HPDE6-E6E7 (cell line): ENCODE measurements around the gene IFITM5.
"Not testable (repeated sequence)": the region's sequence is repeated elsewhere in the genome, so short reads cannot be mapped to it uniquely, and the experiment has no call there.

ENCODE experiments used
- DNase-seq: peaks from one replicate; pipeline ENCODE4 v3.0.0; 2011; ENCODE audit warnings: missing footprints; ENCODE audit errors: extremely low spot score

Gene IFITM5

DNA sequence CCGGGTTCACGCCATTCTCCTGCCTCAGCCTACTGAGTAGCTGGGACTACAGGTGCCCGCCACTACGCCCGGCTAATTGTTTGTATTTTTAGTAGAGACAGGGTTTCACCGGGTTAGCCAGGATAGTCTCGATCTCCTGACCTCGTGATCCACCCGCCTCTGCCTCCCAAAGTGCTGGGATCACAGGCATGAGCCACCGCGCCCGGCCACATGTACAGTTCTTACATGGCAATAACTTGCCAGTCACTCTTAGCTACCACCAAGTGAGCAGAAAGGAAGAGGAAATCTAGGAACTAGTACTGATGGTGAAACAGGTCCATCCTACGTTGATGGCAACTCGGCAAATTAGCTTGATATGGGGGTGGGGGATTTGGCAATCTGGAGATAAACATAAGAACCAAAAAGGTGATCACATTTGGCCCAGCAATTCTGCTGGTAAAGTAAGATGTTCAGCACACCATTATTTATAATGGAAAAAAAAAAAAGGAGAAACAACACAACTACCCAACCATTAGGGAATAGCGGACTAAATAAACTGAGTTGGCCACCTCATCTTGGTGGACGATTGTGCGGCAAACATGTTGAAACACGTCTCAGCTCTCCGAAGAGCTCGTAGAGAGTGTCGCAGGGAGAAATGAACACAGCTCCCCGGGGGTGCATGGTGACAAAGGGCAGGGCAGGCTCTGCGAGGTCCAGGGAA lies 15.8 kb downstream of the IFITM5 start:
- no peak for DNase-seq

GRCh38 chr11:282630-283360 lies 16.5 kb downstream of the IFITM5 start:
- DNase-seq, result no peak

DNA sequence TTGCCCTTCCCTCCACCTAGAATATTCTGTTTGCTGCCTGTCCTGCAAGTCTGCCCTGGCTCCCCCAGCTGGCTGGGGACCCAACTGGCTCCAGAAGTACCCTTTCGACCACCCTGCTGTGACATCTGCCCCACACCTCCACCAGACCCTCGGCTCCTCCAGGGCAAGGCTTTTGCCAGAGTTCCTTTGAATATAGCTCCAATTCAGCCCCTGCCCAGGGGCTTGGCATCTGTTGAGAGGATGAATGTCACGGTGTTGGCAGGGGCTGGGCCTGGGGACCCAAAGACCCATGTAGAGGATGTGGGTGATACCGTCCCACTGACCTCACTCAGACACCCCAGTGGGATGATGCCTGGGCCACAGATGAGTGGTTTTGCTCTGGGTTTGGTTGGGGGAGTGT lies 17.2 kb downstream of the IFITM5 start:
- no peak for DNase-seq

DNA sequence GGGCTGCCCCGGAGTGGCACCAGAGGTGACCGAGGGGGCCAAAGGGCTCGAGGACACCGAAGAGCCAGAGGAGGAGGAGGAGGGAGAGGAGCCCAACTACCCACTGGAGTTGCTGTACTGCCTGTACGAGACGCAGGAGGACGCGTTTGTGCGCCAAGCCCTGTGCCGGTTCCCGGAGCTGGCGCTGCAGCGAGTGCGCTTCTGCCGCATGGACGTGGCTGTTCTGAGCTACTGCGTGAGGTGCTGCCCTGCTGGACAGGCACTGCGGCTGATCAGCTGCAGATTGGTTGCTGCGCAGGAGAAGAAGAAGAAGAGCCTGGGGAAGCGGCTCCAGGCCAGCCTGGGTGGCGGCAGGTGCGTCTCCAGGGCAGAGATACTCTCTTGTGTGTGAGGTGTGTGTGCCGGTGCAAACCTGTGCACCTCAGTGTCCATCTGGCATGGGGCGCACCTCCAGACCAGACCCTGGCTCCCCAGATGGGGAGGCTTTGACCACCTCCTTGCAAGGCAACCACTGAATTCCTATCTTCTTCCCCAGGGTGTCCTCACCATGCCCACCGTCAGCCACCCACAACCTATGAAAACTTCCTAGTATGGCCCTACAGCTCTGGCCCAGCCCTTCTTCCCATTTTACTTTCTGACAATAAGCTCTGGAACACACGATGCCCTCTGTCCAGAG lies 17.7 kb downstream of the IFITM5 start:
- DNase-seq, result no peak

DNA sequence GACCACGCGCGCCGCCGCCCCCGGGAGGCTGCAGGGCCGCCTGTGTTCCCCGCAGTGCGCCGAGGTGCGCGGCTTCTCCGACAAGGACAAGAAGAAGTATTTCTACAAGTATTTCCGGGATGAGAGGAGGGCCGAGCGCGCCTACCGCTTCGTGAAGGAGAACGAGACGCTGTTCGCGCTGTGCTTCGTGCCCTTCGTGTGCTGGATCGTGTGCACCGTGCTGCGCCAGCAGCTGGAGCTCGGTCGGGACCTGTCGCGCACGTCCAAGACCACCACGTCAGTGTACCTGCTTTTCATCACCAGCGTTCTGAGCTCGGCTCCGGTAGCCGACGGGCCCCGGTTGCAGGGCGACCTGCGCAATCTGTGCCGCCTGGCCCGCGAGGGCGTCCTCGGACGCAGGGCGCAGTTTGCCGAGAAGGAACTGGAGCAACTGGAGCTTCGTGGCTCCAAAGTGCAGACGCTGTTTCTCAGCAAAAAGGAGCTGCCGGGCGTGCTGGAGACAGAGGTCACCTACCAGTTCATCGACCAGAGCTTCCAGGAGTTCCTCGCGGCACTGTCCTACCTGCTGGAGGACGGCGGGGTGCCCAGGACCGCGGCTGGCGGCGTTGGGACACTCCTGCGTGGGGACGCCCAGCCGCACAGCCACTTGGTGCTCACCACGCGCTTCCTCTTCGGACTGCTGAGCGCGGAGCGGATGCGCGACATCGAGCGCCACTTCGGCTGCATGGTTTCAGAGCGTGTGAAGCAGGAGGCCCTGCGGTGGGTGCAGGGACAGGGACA lies 18.4 kb downstream of the IFITM5 start:
- DNase-seq, result no peak

DNA sequence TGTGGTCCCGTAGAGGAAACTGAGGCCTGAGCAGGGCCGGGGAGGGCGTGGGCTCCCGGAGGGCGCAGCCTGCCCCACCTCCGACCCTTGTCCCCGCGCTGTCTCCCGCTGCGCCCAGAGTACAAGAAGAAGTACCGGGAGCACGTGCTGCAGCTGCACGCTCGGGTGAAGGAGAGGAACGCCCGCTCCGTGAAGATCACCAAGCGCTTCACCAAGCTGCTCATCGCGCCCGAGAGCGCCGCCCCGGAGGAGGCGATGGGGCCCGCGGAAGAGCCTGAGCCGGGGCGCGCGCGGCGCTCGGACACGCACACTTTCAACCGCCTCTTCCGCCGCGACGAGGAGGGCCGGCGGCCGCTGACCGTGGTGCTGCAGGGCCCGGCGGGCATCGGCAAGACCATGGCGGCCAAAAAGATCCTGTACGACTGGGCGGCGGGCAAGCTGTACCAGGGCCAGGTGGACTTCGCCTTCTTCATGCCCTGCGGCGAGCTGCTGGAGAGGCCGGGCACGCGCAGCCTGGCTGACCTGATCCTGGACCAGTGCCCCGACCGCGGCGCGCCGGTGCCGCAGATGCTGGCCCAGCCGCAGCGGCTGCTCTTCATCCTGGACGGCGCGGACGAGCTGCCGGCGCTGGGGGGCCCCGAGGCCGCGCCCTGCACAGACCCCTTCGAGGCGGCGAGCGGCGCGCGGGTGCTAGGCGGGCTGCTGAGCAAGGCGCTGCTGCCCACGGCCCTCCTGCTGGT lies 19.2 kb downstream of the IFITM5 start:
- DNase-seq, result no peak

DNA sequence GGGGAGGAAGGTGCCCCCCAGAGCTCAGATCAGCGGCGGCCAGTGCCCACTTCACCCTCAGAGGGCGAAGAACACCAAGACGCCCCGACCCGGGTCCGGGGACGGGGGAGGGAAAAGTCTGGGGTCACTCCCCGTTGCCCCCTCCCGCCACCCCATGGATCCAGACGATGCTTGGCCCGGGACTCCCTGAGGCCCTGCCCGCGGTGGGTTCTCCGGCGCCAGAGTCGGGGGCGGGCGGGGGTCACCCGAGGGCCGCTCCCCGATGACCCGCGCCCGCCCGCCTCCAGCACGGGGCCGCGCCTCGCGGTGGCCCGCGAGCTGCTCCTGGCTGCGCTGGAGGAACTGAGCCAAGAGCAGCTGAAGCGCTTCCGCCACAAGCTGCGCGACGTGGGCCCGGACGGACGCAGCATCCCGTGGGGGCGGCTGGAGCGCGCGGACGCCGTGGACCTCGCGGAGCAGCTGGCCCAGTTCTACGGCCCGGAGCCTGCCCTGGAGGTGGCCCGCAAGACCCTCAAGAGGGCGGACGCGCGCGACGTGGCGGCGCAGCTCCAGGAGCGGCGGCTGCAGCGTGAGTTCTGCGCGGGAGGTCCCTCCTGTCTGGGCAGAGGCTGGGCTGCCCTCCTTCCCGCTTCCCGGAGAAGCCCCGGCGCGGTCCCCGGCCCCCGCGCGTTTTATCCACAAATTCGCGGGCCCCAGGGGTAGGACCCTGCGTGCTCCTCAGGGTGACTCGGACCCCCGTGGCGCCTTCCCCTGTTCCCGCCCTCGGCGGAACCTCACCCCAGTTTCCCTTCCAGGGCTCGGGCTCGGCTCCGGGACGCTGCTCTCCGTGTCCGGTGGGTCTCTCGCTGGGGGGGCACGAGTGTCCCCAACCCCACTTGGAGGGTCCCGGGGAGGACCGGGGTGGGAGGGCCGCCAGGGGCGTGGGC lies 20.0 kb downstream of the IFITM5 start:
- no peak for DNase-seq

GRCh38 chr11:278001-278951 lies 21.1 kb downstream of the IFITM5 start, which contains the start of gene NLRP6:
Gene NLRP6 (plus strand): TSS chr11:278407. CDS start chr11:278570, 163 bp downstream.
- no peak for DNase-seq

DNA sequence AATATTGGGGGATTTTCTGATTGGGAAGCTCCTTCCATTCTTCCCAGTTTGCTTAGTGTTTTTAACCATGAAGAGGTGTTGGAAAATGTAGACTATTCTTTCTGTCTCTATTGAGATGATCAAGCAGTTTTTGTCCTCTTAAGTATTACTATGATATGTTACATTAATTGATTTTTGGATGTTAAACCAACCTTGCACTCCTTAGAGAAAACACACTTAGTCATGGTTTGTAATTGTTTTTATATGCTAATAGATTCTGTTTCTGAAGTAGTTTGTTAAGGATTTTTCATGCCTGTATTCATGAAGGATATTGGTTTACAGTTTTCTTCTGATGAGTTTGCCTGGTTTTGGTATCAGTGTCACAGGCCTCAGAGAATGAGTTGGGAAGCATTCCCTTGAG lies 23.1 kb downstream of the IFITM5 start:
- DNase-seq, result no peak

DNA sequence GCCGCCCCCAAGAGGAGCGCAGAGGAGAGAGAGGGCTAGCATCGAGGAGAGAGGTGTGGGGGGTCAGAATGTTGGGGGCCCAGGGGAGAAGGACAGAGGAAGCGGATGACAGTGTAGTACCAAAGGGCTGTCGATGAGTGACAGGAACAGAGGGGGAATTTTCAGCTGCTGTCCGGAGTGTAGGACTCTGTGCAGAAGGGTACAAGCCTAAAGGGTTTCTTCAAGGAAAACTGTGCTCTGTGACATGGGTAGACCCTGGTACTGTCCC lies 26.5 kb downstream of the IFITM5 start:
- no peak for DNase-seq

DNA sequence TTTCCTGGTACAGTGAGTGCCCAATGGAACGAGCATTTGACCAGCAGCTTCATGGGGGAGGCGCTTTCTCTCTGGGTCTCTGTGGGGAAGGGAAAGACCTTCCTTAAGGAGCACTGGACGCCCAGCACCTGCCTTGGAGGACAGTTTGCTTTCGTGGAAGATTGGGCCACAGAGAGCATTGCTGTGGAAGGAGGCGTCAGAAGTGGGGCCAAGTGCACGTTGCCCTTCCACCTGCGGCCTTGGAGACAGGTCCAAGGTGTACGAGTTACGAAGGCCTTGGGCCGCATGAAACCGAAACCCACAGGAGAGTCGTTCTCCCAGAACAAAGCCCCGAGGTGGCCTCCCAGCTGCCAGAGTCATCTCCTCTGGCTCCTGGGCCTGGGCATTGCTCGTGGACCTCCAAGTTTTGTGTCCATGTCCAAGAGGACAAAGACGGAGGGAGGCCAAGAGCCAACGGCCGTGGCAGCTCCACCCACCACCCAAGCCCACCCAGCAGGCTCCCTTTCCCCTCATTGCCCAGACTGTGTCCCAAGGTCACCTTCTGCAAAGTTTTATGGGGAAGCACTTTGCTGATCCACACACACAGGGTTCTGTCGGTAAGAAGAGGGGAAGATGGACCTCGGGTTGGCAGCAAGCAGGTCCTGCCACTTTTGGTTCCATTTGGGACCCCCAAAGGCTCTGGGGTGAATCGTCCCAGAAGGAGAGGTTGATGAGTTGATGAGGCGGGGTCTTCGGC lies 27.0 kb downstream of the IFITM5 start:
- no peak for DNase-seq

DNA sequence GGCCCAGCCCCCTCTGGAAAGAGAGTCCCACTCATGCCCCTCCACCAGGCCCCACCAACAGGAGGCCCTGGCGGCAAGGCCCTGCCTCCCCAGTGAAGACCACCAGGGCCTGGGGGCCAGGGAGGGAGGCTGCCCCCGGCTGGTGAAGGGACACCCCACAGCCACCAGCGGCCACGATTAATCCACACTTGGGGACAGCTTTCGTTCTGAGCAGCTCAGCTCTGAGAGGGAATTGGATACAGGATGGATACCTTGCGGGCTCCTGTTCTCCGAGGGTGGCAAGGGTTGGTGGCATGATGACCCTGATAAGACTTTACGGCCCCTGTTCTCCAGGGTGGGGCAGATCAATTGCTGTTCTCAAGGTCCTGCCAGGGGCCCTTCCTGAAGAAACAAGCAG lies 28.0 kb downstream of the IFITM5 start:
- no peak for DNase-seq

- DNase-seq, result no peak
Measured at GRCh38 chr11:270451-271318, 28.6 kb downstream of the IFITM5 start.

DNA sequence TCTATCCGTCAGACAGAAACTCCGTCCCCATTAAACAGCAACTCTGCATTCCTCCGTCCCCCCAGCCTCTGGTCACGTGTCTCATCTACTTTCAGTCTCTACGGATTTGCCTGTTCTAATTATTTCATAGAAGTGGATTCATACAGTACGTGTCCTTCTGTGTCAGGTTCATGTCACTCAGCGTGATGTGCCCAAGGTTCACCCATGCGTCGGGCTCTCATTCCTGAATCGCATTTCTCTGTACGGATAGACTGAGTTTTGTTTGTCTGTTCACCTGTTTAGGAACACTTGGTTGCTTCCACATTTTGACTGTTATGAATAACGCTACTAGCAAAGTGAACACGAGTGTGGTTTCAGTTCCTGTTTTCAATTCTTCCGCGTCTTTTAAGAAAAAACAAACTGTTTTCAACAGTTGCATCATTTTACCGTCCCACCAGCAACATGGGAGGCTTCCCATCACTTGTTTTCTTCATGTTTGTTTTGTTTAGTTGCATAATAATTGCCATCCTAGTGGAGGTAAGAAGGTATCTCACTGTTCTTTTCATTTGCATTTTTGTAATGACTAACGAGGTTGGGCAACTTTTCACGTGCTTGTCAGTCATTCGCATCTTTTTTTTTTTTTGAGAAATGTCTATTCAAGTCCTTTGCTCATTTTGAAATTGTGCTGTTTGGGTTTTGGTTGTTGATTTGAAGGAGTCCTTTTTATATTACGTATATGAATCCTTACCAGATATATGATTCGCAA lies 30.0 kb downstream of the IFITM5 start:
- DNase-seq, result no peak

- DNase-seq, result not testable (repeated sequence)
Measured at GRCh38 chr11:268716-269145, 30.6 kb downstream of the IFITM5 start.

DNA sequence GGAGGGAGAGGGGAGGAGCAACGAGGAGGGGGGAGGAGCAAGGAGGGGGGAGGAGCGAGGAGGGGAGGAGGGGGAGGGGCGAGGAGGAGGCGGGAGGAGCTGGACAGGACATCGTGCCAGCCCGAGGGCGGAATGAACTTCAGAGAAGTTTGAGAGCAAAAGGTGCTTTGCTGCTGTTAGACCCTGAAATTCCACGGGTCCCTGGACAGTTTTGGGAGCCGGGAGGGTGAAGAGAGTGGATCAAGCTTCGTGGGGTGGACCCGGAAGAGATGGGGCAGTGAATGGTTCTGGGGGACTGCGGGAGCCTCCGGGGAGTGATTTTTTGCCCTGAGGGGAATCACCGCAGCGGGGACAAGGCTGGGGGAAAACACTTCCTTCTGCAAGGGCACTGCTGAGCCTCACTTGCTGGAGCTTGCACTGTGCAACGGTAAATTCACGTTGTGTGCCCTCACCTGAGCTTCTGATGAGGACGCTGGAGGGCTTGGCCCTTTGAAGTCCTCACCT lies 31.8 kb downstream of the IFITM5 start:
- no peak for DNase-seq
